Keratinocyte (primary cell): Measurements from ENCODE around the gene EVI5. TPM values are rescaled to one million over a fixed set of nuclear protein-coding genes. Genes with fewer than 3 reads are reported as not detected.

Experiments
- DNase-seq: peaks from one replicate; pipeline ENCODE4 v3.0.0-alpha.2; 2011; ENCODE audit warnings: low read depth, missing footprints, low spot score
- FAIRE-seq: peaks from 2 replicates; lab custom pipeline; 2011; peaks lifted over from hg19 to GRCh38; lab: Jason Lieb, UNC
- H2AFZ ChIP-seq: 2 replicates; pipeline ENCODE4 v1.6.0; 2012; ENCODE audit warnings: low read length, control low read depth, inconsistent platforms; ENCODE audit not compliant: control insufficient read depth
- H3K27ac ChIP-seq: 2 replicates; pipeline ENCODE4 v1.5.1; 2011; ENCODE audit warnings: low read length; ENCODE audit not compliant: control insufficient read depth, insufficient read depth
- H3K27me3 ChIP-seq: 3 replicates; pipeline ENCODE4 v1.6.0; 2011; ENCODE audit warnings: low read length; ENCODE audit not compliant: control insufficient read depth, insufficient read depth; ENCODE audit errors: extremely low read depth
- H3K36me3 ChIP-seq, 2 experiments: 2 replicates in 1 of 2; 3 replicates in 1 of 2; pipeline ENCODE4 v1.5.1; 2011; ENCODE audit warnings: low read length in 2 of 2, mild to moderate bottlenecking in 1 of 2; ENCODE audit not compliant: control insufficient read depth in 2 of 2, insufficient read depth in 2 of 2; ENCODE audit errors: extremely low read depth in 1 of 2
- H3K4me1 ChIP-seq: 3 replicates; pipeline ENCODE4 v1.5.1; 2011; ENCODE audit warnings: low read length; ENCODE audit not compliant: control insufficient read depth, insufficient read depth; ENCODE audit errors: extremely low read depth
- H3K4me2 ChIP-seq: 3 replicates; pipeline ENCODE4 v1.6.0; 2011; ENCODE audit warnings: low read depth, low read length; ENCODE audit not compliant: control insufficient read depth, insufficient read depth; ENCODE audit errors: extremely low read depth
- H3K4me3 ChIP-seq, 3 experiments: fragments of 200-600 bp in 1 of 3; sonication (generic) in 1 of 3; 2 replicates in 2 of 3; 3 replicates in 1 of 3; pipeline ENCODE4 v1.5.1; 2011 to 2016; ENCODE audit warnings: low read length in 3 of 3, mild to moderate bottlenecking in 3 of 3, control low read depth in 2 of 3, inconsistent platforms in 1 of 3, low read depth in 1 of 3, mixed read lengths in 1 of 3, mixed run types in 1 of 3, moderate library complexity in 1 of 3; ENCODE audit not compliant: control insufficient read depth in 2 of 3, insufficient read depth in 2 of 3; ENCODE audit errors: extremely low read depth in 1 of 3
- H3K79me2 ChIP-seq: 2 replicates; pipeline ENCODE4 v1.6.0; 2012; ENCODE audit warnings: low read length; ENCODE audit not compliant: control insufficient read depth, insufficient read depth
- H3K9ac ChIP-seq: 3 replicates; pipeline ENCODE4 v1.6.0; 2011; ENCODE audit warnings: low read length; ENCODE audit not compliant: control insufficient read depth, insufficient read depth; ENCODE audit errors: extremely low read depth
- H3K9me1 ChIP-seq: 3 replicates; pipeline ENCODE4 v1.6.0; 2011; ENCODE audit warnings: low read length; ENCODE audit not compliant: control insufficient read depth, insufficient read depth; ENCODE audit errors: extremely low read depth
- H3K9me3 ChIP-seq: 2 replicates; pipeline ENCODE4 v1.5.1; 2012; ENCODE audit warnings: low read depth, low read length; ENCODE audit not compliant: control insufficient read depth
- H4K20me1 ChIP-seq: 3 replicates; pipeline ENCODE4 v1.6.0; 2011; ENCODE audit warnings: low read length; ENCODE audit not compliant: control insufficient read depth, insufficient read depth; ENCODE audit errors: extremely low read depth
- EZH2 ChIP-seq: IDR thresholded peaks from one replicate; pipeline ENCODE4 v1.6.1; 2012; ENCODE audit warnings: inconsistent platforms, mild to moderate bottlenecking, low read length, moderate library complexity
- dilution Hi-C: fragments of 300-500 bp; cut with MboI; formaldehyde crosslinking; loops from one replicate; pipeline ENCODE4 v1.7.0; 2020; ENCODE audit warnings: low sequenced_read_pairs; ENCODE audit not compliant: extremely low pct_ligation_motif_present
- polyA plus RNA-seq, 5 experiments: library from polyadenylated mRNA; depleted of rRNA in 3 of 5; stranded (reverse) in 3 of 5; stranded (forward) in 1 of 5; unstranded in 1 of 5; fragments of >200 nt; gene quantifications; 1 replicate in 1 of 5; 2 replicates in 3 of 5; 3 replicates in 1 of 5; pipeline versions ENCODE4 v1.2.1 to v1.2.3, GENCODE V29; 2011 to 2012; ENCODE audit warnings: missing spikeins in 2 of 5, low read depth in 1 of 5, low replicate concordance in 1 of 5
- TF ChIP-seq, protein P1 (sequence below), 3 experiments: IDR thresholded peaks in 1 of 3; conservative IDR thresholded peaks in 1 of 3; optimal IDR thresholded peaks in 1 of 3; 2 replicates in 2 of 3; 3 replicates in 1 of 3; pipeline versions ENCODE3 to v1.5.1; 2011; ENCODE audit warnings: low read length in 3 of 3, mild to moderate bottlenecking in 3 of 3, moderate library complexity in 2 of 3, control low read depth in 1 of 3, inconsistent platforms in 1 of 3; ENCODE audit not compliant: insufficient read depth in 2 of 3; ENCODE audit errors: extremely low read depth in 1 of 3

EVI5 gene
- polyA plus RNA-seq, 1 donor (not counting 4 experiments of a cell fraction or from before 2014, with no cell fraction given), result 23.2 TPM

DNA sequence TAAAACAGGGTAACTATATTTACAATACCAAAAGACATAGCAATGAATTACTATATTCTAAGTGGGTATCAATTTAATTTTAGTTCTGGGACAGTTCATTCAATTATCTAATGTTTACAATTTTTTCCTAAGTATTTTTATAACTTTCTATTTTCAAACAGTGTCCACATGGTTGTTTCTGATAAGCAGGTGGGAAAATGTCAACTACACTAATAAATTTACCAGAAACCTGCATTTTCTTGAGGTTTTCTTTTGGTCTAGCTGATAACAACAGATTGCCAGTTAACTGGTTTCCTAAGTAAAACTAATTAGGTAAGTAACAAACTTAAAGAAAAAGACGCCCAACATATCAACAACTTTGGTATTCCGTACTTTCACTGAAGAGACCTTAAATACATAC is 213.3 kb downstream of the EVI5 start:
- Histone ChIP-seq H3K27ac (no peak overlapping the region), H3K4me1 (peaks cover 3% of the 10 kb centered on the region), H3K4me3 (no peak overlapping the region), H2AFZ (no peak overlapping the region), H3K79me2 (no peaks in the 10 kb centered on the region), H3K4me2 (no peak overlapping the region), H3K27me3 (no peaks in the 10 kb centered on the region), H3K36me3 (no peaks in the 10 kb centered on the region), H3K9ac (no peak overlapping the region), H3K9me1 (no peaks in the 10 kb centered on the region), H3K9me3 (no peaks in the 10 kb centered on the region), H4K20me1 (no peaks in the 10 kb centered on the region)
- FAIRE-seq, result no peak
- DNase-seq, result no peak
- dilution Hi-C loops, result no loop called here
- TF ChIP-seq, protein P1, sequence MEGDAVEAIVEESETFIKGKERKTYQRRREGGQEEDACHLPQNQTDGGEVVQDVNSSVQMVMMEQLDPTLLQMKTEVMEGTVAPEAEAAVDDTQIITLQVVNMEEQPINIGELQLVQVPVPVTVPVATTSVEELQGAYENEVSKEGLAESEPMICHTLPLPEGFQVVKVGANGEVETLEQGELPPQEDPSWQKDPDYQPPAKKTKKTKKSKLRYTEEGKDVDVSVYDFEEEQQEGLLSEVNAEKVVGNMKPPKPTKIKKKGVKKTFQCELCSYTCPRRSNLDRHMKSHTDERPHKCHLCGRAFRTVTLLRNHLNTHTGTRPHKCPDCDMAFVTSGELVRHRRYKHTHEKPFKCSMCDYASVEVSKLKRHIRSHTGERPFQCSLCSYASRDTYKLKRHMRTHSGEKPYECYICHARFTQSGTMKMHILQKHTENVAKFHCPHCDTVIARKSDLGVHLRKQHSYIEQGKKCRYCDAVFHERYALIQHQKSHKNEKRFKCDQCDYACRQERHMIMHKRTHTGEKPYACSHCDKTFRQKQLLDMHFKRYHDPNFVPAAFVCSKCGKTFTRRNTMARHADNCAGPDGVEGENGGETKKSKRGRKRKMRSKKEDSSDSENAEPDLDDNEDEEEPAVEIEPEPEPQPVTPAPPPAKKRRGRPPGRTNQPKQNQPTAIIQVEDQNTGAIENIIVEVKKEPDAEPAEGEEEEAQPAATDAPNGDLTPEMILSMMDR (optimal IDR thresholded peaks at IDR 0.05 in 1 of 3, IDR thresholded peaks at IDR 0.05 in 1 of 3, conservative IDR thresholded peaks at IDR 0.05 in 1 of 3; ENCODE audit: extremely low read depth in 1 of 3, insufficient read depth in 2 of 3, low read length in 3 of 3), result no peak
- TF ChIP-seq EZH2, result no peak

DNA sequence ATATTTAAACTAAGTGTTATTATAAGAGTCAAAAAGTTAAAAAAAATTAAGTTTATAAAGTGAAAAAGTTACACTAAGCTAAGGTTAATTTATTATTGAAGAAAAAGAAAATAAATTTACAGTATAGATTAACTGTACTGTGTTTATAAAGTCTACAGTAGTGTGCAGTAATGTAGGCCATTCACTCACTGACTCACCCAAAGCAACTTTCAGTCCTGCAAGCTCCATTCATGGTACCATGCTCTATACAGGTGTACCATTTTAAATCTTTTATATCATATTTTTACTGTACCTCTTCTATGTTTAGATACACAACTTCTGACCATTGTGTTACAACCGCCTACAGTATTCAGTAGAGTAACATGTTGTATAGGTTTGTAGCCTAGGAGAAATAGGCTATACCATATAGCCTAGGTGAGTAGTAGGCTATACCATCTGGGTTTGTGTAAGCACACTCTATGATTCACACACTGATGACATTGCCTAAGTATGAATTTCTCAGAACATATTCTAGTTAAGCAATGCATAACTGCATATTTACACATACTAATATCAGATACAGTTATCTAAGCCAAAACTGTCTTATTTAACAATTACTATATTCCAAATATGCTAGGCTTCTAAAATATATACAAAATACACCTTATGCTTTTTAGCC is 217.6 kb downstream of the EVI5 start:
- Histone ChIP-seq H3K4me2 (no peak overlapping the region), H3K27ac (no peak overlapping the region), H3K9me1 (no peaks in the 10 kb centered on the region), H3K27me3 (no peaks in the 10 kb centered on the region), H2AFZ (no peak overlapping the region), H3K79me2 (no peaks in the 10 kb centered on the region), H3K9me3 (no peaks in the 10 kb centered on the region), H4K20me1 (no peaks in the 10 kb centered on the region), H3K9ac (no peak overlapping the region), H3K4me3 (no peak overlapping the region), H3K36me3 (no peaks in the 10 kb centered on the region), H3K4me1 (peaks cover 3% of the 10 kb centered on the region)
- no peak for FAIRE-seq
- DNase-seq, result no peak
- dilution Hi-C loops, result no loop called here
- no peak for TF ChIP-seq EZH2
- TF ChIP-seq, protein P1 (optimal IDR thresholded peaks at IDR 0.05 in 1 of 3, IDR thresholded peaks at IDR 0.05 in 1 of 3, conservative IDR thresholded peaks at IDR 0.05 in 1 of 3; ENCODE audit: extremely low read depth in 1 of 3, insufficient read depth in 2 of 3, low read length in 3 of 3), result no peak
